Activated naive CD4-positive, alpha-beta T cell treated with anti-CD3 and anti-CD28 coated beads, Interleukin-2, amount 50 U/mL, for 72 hours (primary cell): ENCODE results near the gene ZNF521. TPM values are rescaled to one million over a fixed set of nuclear protein-coding genes. Genes with fewer than 3 reads are reported as not detected.

ENCODE experiments used
- ATAC-seq, 2 donors: fragments of 150-1000 bp; cut with Tn5 transposase; 2 replicates each; pipeline ENCODE4 v1.10.0; 2021; ENCODE audit warnings: mild to moderate bottlenecking in 2 of 2, moderate library complexity in 2 of 2
- DNase-seq, 2 donors: peaks; one replicate each; pipeline ENCODE4 v3.0.0; 2021 to 2022; ENCODE audit warnings: low spot score in 2 of 2
- H3K27ac Mint-ChIP-seq, 2 donors: one replicate each; pipeline ENCODE4 v1.8.0; 2022; ENCODE audit warnings: mild to moderate bottlenecking in 2 of 2, mixed read lengths in 2 of 2
- H3K36me3 Mint-ChIP-seq, 2 donors: one replicate each; pipeline ENCODE4 v1.8.0; 2022; ENCODE audit warnings: mixed read lengths in 2 of 2
- H3K9me3 Mint-ChIP-seq, 2 donors: one replicate each; pipeline ENCODE4 v1.8.0; 2022; ENCODE audit warnings: mixed read lengths in 2 of 2
- total RNA-seq, 2 donors: library from RNA; stranded (reverse); gene quantifications; one replicate each; pipeline ENCODE4 v1.2.3, GENCODE V29; 2022

The ZNF521 gene
- total RNA-seq, 2 donors from 2014 or later: not detected

GRCh38 chr18:25348386-25349130, 3.4 kb downstream of the ZNF521 start:
- ATAC-seq (no peak), DNase-seq (no peak)
- Mint-ChIP-seq H3K36me3 (peaks cover 6 to 8% of the 10 kb centered on the region in 2 donors), H3K27ac (no peak overlapping the region), H3K9me3 (no peaks in the 10 kb centered on the region)

DNA sequence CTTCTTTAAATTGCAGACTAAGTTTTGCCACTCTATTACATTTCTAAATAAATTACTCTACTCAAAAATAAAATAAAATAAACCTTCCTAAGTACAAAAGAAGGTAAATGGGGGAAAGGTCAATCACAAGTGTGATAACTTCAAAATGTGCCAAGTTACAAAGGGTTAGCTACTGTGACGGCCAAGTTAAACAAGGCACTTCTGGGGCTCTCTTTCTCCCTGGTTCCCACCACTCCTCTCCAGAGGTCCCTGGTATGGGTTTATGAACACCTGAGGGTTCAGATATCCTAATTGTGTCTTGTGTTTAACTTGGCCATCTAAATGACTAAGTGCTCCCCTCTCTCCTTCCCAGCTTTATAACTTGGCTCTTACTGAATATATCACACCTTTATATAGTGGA, 5.4 kb downstream of the ZNF521 start:
- no peak overlapping the region for H3K27ac Mint-ChIP-seq
- DNase-seq (no peak), ATAC-seq (no peak)
- no peaks in the 10 kb centered on the region for H3K9me3 Mint-ChIP-seq
- H3K36me3 Mint-ChIP-seq: peaks cover 6 to 8% of the 10 kb centered on the region in 2 donors

GRCh38 chr18:25345081-25345866, 6.7 kb downstream of the ZNF521 start:
- H3K36me3 Mint-ChIP-seq: peaks cover 0 to 8% of the 10 kb centered on the region in 2 donors
- H3K9me3 Mint-ChIP-seq: no peaks in the 10 kb centered on the region
- no peak overlapping the region for H3K27ac Mint-ChIP-seq
- DNase-seq (no peak), ATAC-seq (no peak)

DNA sequence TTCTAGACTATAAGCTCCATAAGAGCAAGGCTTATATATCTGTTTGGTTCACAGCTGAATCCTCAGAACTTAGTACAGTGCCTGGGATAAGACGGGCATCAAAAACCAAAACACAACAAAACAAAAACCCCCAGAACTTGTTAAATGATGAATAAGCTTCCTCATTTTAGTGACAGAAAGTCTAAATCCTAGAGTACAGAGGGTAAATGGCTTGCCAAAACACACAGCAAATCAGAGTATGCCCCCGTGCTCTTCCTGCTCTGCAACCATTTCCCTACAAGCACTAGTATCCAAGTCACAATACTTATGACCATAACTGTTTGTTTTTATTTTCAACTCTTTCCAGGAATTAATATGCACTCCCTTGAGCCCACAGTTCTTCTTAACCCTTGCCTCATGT, 10.1 kb downstream of the ZNF521 start:
- no peak for DNase-seq
- Mint-ChIP-seq H3K36me3 (no peaks in the 10 kb centered on the region), H3K27ac (no peak overlapping the region), H3K9me3 (no peaks in the 10 kb centered on the region)
- no peak for ATAC-seq

DNA sequence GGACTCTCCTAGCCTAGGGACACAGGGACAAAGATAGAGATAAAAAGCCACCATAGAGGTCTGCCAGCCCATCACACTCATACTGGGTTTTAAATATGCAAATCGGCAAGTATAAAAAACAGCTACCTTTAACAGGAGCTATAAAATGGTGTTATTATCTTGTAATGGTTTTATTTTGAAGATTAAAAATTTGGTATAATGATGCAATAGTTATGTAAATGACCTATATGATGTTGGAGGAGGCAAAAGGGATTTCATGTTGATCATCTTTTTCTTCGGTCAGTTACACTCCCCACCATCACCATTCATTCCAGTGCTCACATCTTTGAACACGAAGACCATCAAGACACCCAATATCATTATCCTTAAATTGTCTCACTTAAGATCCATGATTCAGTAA, 11.2 kb downstream of the ZNF521 start:
- ATAC-seq (no peak), DNase-seq (no peak)
- Mint-ChIP-seq H3K9me3 (no peaks in the 10 kb centered on the region), H3K36me3 (no peaks in the 10 kb centered on the region), H3K27ac (no peak overlapping the region)

GRCh38 chr18:25335676-25336075, 16.3 kb downstream of the ZNF521 start:
- ATAC-seq: no peak
- H3K27ac Mint-ChIP-seq: no peak overlapping the region
- DNase-seq: no peak
- peaks cover 2 to 4% of the 10 kb centered on the region in 2 donors for H3K9me3 Mint-ChIP-seq
- no peaks in the 10 kb centered on the region for H3K36me3 Mint-ChIP-seq

GRCh38 chr18:25335062-25335461, 16.9 kb downstream of the ZNF521 start:
- no peak overlapping the region for H3K27ac Mint-ChIP-seq
- peaks cover 2 to 4% of the 10 kb centered on the region in 2 donors for H3K9me3 Mint-ChIP-seq
- DNase-seq (no peak), ATAC-seq (no peak)
- H3K36me3 Mint-ChIP-seq: no peaks in the 10 kb centered on the region

DNA sequence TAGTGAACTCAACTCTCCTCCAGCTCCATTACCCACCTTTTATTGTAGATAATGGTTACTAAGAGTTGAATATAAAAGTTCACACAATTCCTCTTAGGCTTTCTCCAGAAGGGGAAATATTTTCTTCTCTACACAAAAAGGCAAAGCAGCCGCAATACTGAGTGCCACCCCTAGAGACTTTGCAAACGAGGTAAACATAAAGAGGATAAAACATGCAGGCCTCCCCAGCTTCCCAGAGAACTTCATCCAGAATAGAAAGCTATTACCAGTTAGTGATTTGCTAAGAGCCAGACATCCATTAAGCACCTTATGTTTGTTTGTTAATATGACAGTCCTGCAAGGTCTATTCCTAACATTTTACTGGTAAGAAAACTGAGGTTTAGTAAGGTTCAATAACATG, 17.4 kb downstream of the ZNF521 start:
- no peaks in the 10 kb centered on the region for H3K36me3 Mint-ChIP-seq
- no peak overlapping the region for H3K27ac Mint-ChIP-seq
- H3K9me3 Mint-ChIP-seq: peaks cover 4 to 5% of the 10 kb centered on the region in 2 donors
- DNase-seq (no peak), ATAC-seq (no peak)

DNA sequence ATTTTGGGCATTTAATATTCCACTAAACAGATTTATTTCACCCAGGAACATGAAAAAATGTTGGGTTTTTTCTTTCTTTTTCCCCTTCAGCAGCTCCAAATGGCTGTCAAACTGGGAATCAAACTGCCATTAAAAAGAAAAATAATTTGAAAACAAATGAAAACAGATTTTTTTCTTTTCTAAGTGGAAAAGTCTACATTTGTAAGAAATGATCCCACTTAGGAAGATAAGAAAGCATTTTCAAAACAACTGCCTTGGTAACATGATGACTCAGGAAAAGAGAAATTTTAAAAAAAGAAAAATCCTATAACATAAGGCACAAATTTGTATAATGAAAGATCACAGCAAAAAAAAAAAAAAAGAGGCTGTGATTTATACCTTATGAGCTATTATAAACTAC, 20.0 kb downstream of the ZNF521 start:
- ATAC-seq (no peak), DNase-seq (no peak)
- Mint-ChIP-seq H3K36me3 (no peaks in the 10 kb centered on the region), H3K9me3 (peaks cover 10 to 13% of the 10 kb centered on the region in 2 donors), H3K27ac (no peak overlapping the region)

GRCh38 chr18:25329783-25330182, 22.2 kb downstream of the ZNF521 start:
- Mint-ChIP-seq H3K36me3 (no peaks in the 10 kb centered on the region), H3K9me3 (peaks cover 10 to 13% of the 10 kb centered on the region in 2 donors), H3K27ac (no peak overlapping the region)
- DNase-seq (no peak), ATAC-seq (no peak)

GRCh38 chr18:25327584-25327983, 24.4 kb downstream of the ZNF521 start:
- no peaks in the 10 kb centered on the region for H3K36me3 Mint-ChIP-seq
- peaks cover 13 to 15% of the 10 kb centered on the region in 2 donors for H3K9me3 Mint-ChIP-seq
- ATAC-seq (no peak), DNase-seq (no peak)
- H3K27ac Mint-ChIP-seq: no peak overlapping the region

DNA sequence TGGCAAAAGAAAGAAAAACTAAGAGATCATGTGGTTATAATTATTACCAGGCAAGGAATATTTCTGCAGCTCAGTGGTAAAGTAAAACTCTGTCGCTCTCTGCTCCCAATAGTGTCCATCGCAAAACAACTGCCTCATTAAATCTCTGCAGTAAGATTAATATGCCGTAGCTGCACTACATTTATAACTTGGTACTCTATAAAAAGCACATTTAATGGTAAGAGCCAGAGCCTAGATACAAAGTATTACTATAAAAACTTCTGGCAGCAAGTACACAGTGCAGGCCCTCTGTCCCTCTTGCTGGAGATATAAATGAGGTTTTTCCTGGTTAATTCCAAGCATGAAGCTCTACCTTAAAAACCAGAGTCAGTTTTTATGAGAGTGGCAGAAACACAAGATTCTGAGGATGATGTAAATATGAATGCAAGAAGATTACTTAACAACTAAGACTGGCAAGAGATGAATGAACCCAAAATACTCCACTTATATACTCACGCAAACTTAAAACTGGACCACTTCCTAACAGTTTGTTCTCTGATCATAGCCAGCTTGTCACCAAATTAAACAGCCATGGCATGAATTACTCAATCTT, 25.5 kb downstream of the ZNF521 start:
- DNase-seq: no peak
- Mint-ChIP-seq H3K36me3 (no peaks in the 10 kb centered on the region), H3K9me3 (peaks cover 13 to 15% of the 10 kb centered on the region in 2 donors), H3K27ac (no peak overlapping the region)
- no peak for ATAC-seq

DNA sequence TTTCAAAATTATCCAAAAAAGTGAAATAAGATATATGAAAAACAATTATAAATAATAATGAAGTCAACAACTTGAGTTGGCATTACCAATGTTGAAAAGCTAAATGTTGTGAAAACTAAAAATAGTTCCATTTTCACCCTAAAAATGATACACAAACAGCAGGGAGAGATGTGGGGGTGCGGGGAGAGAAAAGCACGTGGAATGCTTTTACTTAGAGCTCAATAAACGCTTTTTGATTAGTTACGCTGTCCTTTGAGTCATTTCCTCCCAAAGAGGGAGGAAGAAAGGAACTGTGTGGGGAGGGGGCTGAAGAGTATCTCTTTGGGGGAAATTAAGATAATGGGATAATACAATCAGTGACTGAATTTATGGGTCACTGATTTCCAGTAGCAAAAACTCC, 29.2 kb downstream of the ZNF521 start:
- peaks cover 0 to 5% of the 10 kb centered on the region in 2 donors for H3K9me3 Mint-ChIP-seq

GRCh38 chr18:25316381-25317018, 35.5 kb downstream of the ZNF521 start:
- no peak for DNase-seq
- H3K36me3 Mint-ChIP-seq: no peaks in the 10 kb centered on the region

More for the DNA sequence above, 29.2 kb downstream of the ZNF521 start:
- H3K27ac Mint-ChIP-seq: no peak overlapping the region
- no peak for DNase-seq
- ATAC-seq: no peak
- H3K36me3 Mint-ChIP-seq: no peaks in the 10 kb centered on the region

DNA sequence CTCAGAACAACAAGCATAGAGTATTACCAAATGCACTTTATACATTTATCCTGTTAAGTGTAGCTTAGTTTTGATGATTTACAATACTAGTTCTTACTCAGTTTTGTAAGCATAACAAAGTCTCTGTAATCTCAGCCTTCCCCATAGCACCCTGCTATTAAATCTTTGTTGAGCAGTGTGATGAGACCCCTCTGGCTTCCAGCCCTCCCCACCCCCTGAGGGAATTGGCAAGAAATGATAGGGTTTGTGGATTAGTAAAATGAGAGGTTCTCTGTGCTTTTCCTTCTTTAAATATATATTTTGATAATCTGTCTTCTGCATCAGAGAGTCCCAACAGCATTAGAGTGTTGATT, 37.2 kb downstream of the ZNF521 start:
- Mint-ChIP-seq H3K9me3 (no peaks in the 10 kb centered on the region), H3K27ac (no peak overlapping the region), H3K36me3 (no peaks in the 10 kb centered on the region)
- DNase-seq: no peak
- ATAC-seq: no peak

More at GRCh38 chr18:25316381-25317018, 35.5 kb downstream of the ZNF521 start:
- no peak for ATAC-seq
- no peaks in the 10 kb centered on the region for H3K9me3 Mint-ChIP-seq
- H3K27ac Mint-ChIP-seq: no peak overlapping the region

GRCh38 chr18:25314151-25314837, 37.7 kb downstream of the ZNF521 start:
- no peak overlapping the region for H3K27ac Mint-ChIP-seq
- no peaks in the 10 kb centered on the region for H3K9me3 Mint-ChIP-seq
- DNase-seq (no peak), ATAC-seq (no peak)
- H3K36me3 Mint-ChIP-seq: no peaks in the 10 kb centered on the region
